ENCODE results near the gene DLX4. TPM values are rescaled to one million over a fixed set of nuclear protein-coding genes. Genes with fewer than 3 reads are reported as not detected.

The DLX4 gene
- total and polyA plus RNA-seq, 2 of the 4 experiments (the other 2 are of a cell fraction), result not detected

- H4K8ac ChIP-seq (ENCODE audit: low read depth in 2 of 2, low read length in 2 of 2), result no peak overlapping the region
- no peak for TF ChIP-seq MAFK (IDR thresholded peaks at IDR 0.05; ENCODE audit: low read depth, low read length)
- TF ChIP-seq RAD21 (IDR thresholded peaks at IDR 0.05; ENCODE audit: low read length), result no peak
- TF ChIP-seq RFX5 (IDR thresholded peaks at IDR 0.05; ENCODE audit: low read depth, low read length), result no peak
- TF ChIP-seq CHD1 (IDR thresholded peaks at IDR 0.05; ENCODE audit: low read depth, low read length), result no peak
- no peak for TF ChIP-seq SMC3 (IDR thresholded peaks at IDR 0.05; ENCODE audit: low read depth, low read length)
- no peak for TF ChIP-seq NFE2L2 (IDR thresholded peaks at IDR 0.05; ENCODE audit: low read depth, low read length)
- TF ChIP-seq USF2 (IDR thresholded peaks at IDR 0.05; ENCODE audit: low read depth, low read length), result no peak
- TF ChIP-seq CEBPB (IDR thresholded peaks at IDR 0.05; ENCODE audit: low read depth, low read length), result no peak
- no peak for TF ChIP-seq MAZ (IDR thresholded peaks at IDR 0.05; ENCODE audit: borderline replicate concordance, low read depth, low read length)
- TF ChIP-seq MXI1 (IDR thresholded peaks at IDR 0.05; ENCODE audit: borderline replicate concordance, low read depth, low read length), result no peak
- TF ChIP-seq POLR2A (IDR thresholded peaks at IDR 0.05; ENCODE audit: low read depth, low read length), result no peak
- no peak for TF ChIP-seq BHLHE40 (IDR thresholded peaks at IDR 0.05; ENCODE audit: low read depth, low read length)
- DNase-seq (no peak), ATAC-seq (ENCODE audit: low read depth) (no peak)
- no peak overlapping the region for H3K18ac ChIP-seq (ENCODE audit: low read depth, low read length)
- H2AK9ac ChIP-seq (replicated peaks; ENCODE audit: low read depth, low read length, poor library complexity), result no peak overlapping the region
- H3K4ac ChIP-seq (ENCODE audit: low read depth, low read length), result no peak overlapping the region
- no peak overlapping the region for H2BK120ac ChIP-seq (ENCODE audit: low read depth, low read length)
- no peaks in the 10 kb centered on the region; the same call in 1 of the 2 replicates for H3K9me3 ChIP-seq (ENCODE audit: control insufficient read depth, insufficient read depth, low read length)
- no peak overlapping the region for H3K56ac ChIP-seq (ENCODE audit: extremely low read depth, insufficient read depth, low read length)
- peaks cover 88% of the 10 kb centered on the region for H3K27me3 ChIP-seq (ENCODE audit: control insufficient read depth, insufficient read depth, low read length)
- H3K14ac ChIP-seq (replicated peaks; ENCODE audit: low read depth, low read length), result no peak overlapping the region
- H4K91ac ChIP-seq (ENCODE audit: insufficient read depth, low read depth, low read length), result no peak overlapping the region
- POLR2A ChIA-PET (ENCODE audit: unreplicated experiment), result no interaction called here
- no peak overlapping the region for H4K5ac ChIP-seq (ENCODE audit: low read depth, low read length)
- no peak overlapping the region for H2AK5ac ChIP-seq (ENCODE audit: low read depth, low read length)
- in situ Hi-C loops (cut with MboI; ENCODE audit: low sequenced_read_pairs), result no loop called here
- H3K27ac ChIP-seq (ENCODE audit: insufficient read depth, low read length), result no peak overlapping the region
- H2BK20ac ChIP-seq (ENCODE audit: low read depth, low read length), result no peak overlapping the region
- H3K9me1 ChIP-seq (ENCODE audit: insufficient read depth, low read length), result no peaks in the 10 kb centered on the region
- H2BK15ac ChIP-seq (ENCODE audit: low read depth, low read length), result no peak overlapping the region
- intact Hi-C loops (cut with micrococcal nuclease), result no loop called here
- H3K4me3 ChIP-seq (ENCODE audit: insufficient read depth, low read depth, low read length), result no peak overlapping the region
- CTCF ChIA-PET, result no interaction called here
- H3K9ac ChIP-seq (ENCODE audit: low read depth, low read length), result no peak overlapping the region
- BruUV-seq (replicated peaks), result no TSS peak
- no peak overlapping the region for H2BK5ac ChIP-seq (ENCODE audit: low read depth, low read length, poor library complexity, severe bottlenecking)
- dilution Hi-C loops (cut with HindIII; ENCODE audit: low sequenced_read_pairs, unreplicated experiment), result no loop called here
- H3K36me3 ChIP-seq (ENCODE audit: control insufficient read depth, insufficient read depth, low read length), result no peaks in the 10 kb centered on the region
- no peaks in the 10 kb centered on the region for H3K79me1 ChIP-seq (ENCODE audit: low read depth in 1 of 2, low read length in 2 of 2)
- no peak overlapping the region for H3K4me2 ChIP-seq (ENCODE audit: low read depth, low read length)
- H2AFZ ChIP-seq (replicated peaks; ENCODE audit: low read length, poor library complexity), result no peak overlapping the region
- no peak overlapping the region for H3K23ac ChIP-seq (ENCODE audit: low read depth, low read length)
- H4K20me1 ChIP-seq (ENCODE audit: insufficient read depth, low read length), result no peaks in the 10 kb centered on the region
- no peaks in the 10 kb centered on the region for H3K4me1 ChIP-seq (ENCODE audit: control insufficient read depth, insufficient read depth, low read length)
- 71% methylated on average over 5 of the region's 7 CpGs; no CpG with 5 or more reads in 1 of the 2 experiments for WGBS, 2 experiments (ENCODE audit: extremely low coverage in 2 of 2, insufficient read length in 1 of 2)
Observed at GRCh38 chr17:49924589-49924988, 44.4 kb upstream of the DLX4 start.

Data from IMR-90 (cell line).